Gastroesophageal sphincter (tissue), 4 donors: ENCODE measurements around the gene SLCO1A2. TPM values are rescaled to one million over a fixed set of nuclear protein-coding genes. Genes with fewer than 3 reads are reported as not detected.

Source experiments
- ATAC-seq: fragments of 150-250 bp; one replicate; pipeline ENCODE4 v1.9.1; 2016; ENCODE audit warnings: mild to moderate bottlenecking, moderate library complexity
- H3K27ac ChIP-seq, 4 donors: fragments of 200-600 bp; sonication (generic) in 3 of 4; 1 replicate in 3 of 4; 2 replicates in 1 of 4; pipeline ENCODE4 v1.5.1; 2016 to 2019
- H3K27me3 ChIP-seq: fragments of 200-600 bp; sonication (generic); one replicate; pipeline ENCODE4 v1.5.1; 2019
- H3K36me3 ChIP-seq, 2 donors: fragments of 200-600 bp; sonication (generic); one replicate each; pipeline ENCODE4 v1.5.1; 2019; ENCODE audit warnings: control low read depth in 1 of 2
- H3K4me1 ChIP-seq, 3 donors: fragments of 200-600 bp; sonication (generic); 1 replicate in 2 of 3; 2 replicates in 1 of 3; pipeline ENCODE4 v1.5.1; 2016 to 2019; ENCODE audit warnings: control low read depth in 2 of 3
- H3K4me3 ChIP-seq, 2 donors: fragments of 200-600 bp; sonication (generic); one replicate each; pipeline ENCODE4 v1.5.1; 2019; ENCODE audit warnings: mild to moderate bottlenecking in 1 of 2, moderate library complexity in 1 of 2
- H3K9me3 ChIP-seq, 3 donors: fragments of 200-600 bp; sonication (generic); one replicate each; pipeline ENCODE4 v1.5.1; 2017 to 2019; ENCODE audit warnings: control low read depth in 2 of 3
- CTCF ChIP-seq, 4 experiments: fragments of 200-600 bp in 2 of 4; fragments of 450-650 bp in 2 of 4; sonication (generic) in 1 of 4; IDR thresholded peaks; one replicate each; pipeline ENCODE4 v1.5.1; 2017 to 2019; ENCODE audit warnings: antibody characterized with exemption in 4 of 4, mild to moderate bottlenecking in 2 of 4, moderate library complexity in 2 of 4
- EP300 ChIP-seq: sonication (generic); formaldehyde crosslinking; IDR thresholded peaks from one replicate; pipeline ENCODE4 v1.6.1; 2017; ENCODE audit warnings: antibody characterized with exemption, mild to moderate bottlenecking
- POLR2A ChIP-seq, 2 donors: fragments of 450-650 bp; IDR thresholded peaks; one replicate each; pipeline ENCODE4 v1.6.1; 2017; ENCODE audit warnings: antibody characterized with exemption in 2 of 2, mild to moderate bottlenecking in 2 of 2, moderate library complexity in 1 of 2
- POLR2AphosphoS5 ChIP-seq: sonication (generic); formaldehyde crosslinking; IDR thresholded peaks from one replicate; pipeline ENCODE4 v1.6.1; 2017; ENCODE audit warnings: antibody characterized with exemption
- WGBS, 2 donors: methylation state at CpG; one replicate each; pipeline ENCODE4 v1.1.5; 2018; ENCODE audit warnings: low coverage in 1 of 2; 5-methylcytosine and 5-hydroxymethylcytosine counted together
- total RNA-seq, 4 donors: library from RNA; depleted of rRNA; stranded (reverse); fragments of >200 nt; gene quantifications; one replicate each; pipeline ENCODE4 v1.1.0, GENCODE V29; 2016

Gene SLCO1A2
- total RNA-seq, 4 donors from 2014 or later = 0.04 TPM; not detected in 3

GRCh38 chr12:21353487-21353886 lies 18.8 kb upstream of the SLCO1A2 start:
- no peak for ATAC-seq
- H3K27me3 ChIP-seq = no peaks in the 10 kb centered on the region
- TF ChIP-seq POLR2A (IDR thresholded peaks at IDR 0.05) = no peak
- no peak for TF ChIP-seq EP300
- TF ChIP-seq POLR2AphosphoS5 = no peak
- TF ChIP-seq CTCF (IDR thresholded peaks at IDR 0.05) = no peak
- no peak overlapping the region for H3K4me3 ChIP-seq
- H3K4me1 ChIP-seq = peaks cover 0 to 9% (median 0%) of the 10 kb centered on the region in 3 donors
- WGBS, 2 donors = 15 to 43% methylated on average over 1 of the region's 1 CpG
- no peaks in the 10 kb centered on the region for H3K36me3 ChIP-seq
- no peak overlapping the region for H3K27ac ChIP-seq
- no peaks in the 10 kb centered on the region for H3K9me3 ChIP-seq

GRCh38 chr12:21350975-21351374 lies 16.3 kb upstream of the SLCO1A2 start:
- TF ChIP-seq EP300 (no peak), CTCF (IDR thresholded peaks at IDR 0.05) (no peak), POLR2AphosphoS5 (no peak), POLR2A (IDR thresholded peaks at IDR 0.05) (no peak)
- WGBS, 2 donors = 67 to 73% methylated on average over 1 of the region's 1 CpG
- Histone ChIP-seq H3K36me3 (no peaks in the 10 kb centered on the region), H3K27me3 (no peaks in the 10 kb centered on the region), H3K4me1 (peaks cover 0 to 16% (median 0%) of the 10 kb centered on the region in 3 donors), H3K27ac (no peak overlapping the region), H3K4me3 (no peak overlapping the region), H3K9me3 (no peaks in the 10 kb centered on the region)
- ATAC-seq = no peak

- TF ChIP-seq CTCF (IDR thresholded peaks at IDR 0.05) (no peak), POLR2A (IDR thresholded peaks at IDR 0.05) (no peak), EP300 (no peak), POLR2AphosphoS5 (no peak)
- Histone ChIP-seq H3K4me1 (peaks cover 0 to 8% (median 0%) of the 10 kb centered on the region in 3 donors), H3K9me3 (no peaks in the 10 kb centered on the region), H3K27ac (no peak overlapping the region), H3K27me3 (no peaks in the 10 kb centered on the region), H3K36me3 (no peaks in the 10 kb centered on the region), H3K4me3 (no peak overlapping the region)
- 0% methylated on average over 1 of the region's 1 CpG for WGBS, 2 donors
- ATAC-seq = no peak
These were observed 12.0 kb upstream of the SLCO1A2 start for GRCh38 chr12:21346542-21347205.

- H3K36me3 ChIP-seq = no peaks in the 10 kb centered on the region
- no peaks in the 10 kb centered on the region for H3K27me3 ChIP-seq
- ATAC-seq = no peak
- no peak overlapping the region for H3K4me3 ChIP-seq
- no peak for TF ChIP-seq POLR2A (IDR thresholded peaks at IDR 0.05)
- TF ChIP-seq POLR2AphosphoS5 = no peak
- no peak for TF ChIP-seq EP300
- peaks cover 0 to 8% (median 0%) of the 10 kb centered on the region in 3 donors for H3K4me1 ChIP-seq
- no peaks in the 10 kb centered on the region for H3K9me3 ChIP-seq
- no peak overlapping the region for H3K27ac ChIP-seq
These were observed 8.9 kb upstream of the SLCO1A2 start for GRCh38 chr12:21343636-21344035.

GRCh38 chr12:21341769-21342168 lies 7.1 kb upstream of the SLCO1A2 start:
- TF ChIP-seq EP300 = no peak
- no peak for TF ChIP-seq POLR2AphosphoS5
- TF ChIP-seq POLR2A (IDR thresholded peaks at IDR 0.05) = no peak
- no peak for TF ChIP-seq CTCF (IDR thresholded peaks at IDR 0.05)
- ATAC-seq = no peak
- no peaks in the 10 kb centered on the region for H3K27me3 ChIP-seq
- H3K4me1 ChIP-seq = peaks cover 0 to 4% (median 0%) of the 10 kb centered on the region in 3 donors
- H3K36me3 ChIP-seq = no peaks in the 10 kb centered on the region
- no peaks in the 10 kb centered on the region for H3K9me3 ChIP-seq
- H3K4me3 ChIP-seq = no peak overlapping the region
- no peak overlapping the region for H3K27ac ChIP-seq
- 74 to 83% methylated on average over 4 of the region's 4 CpGs for WGBS, 2 donors
